NB4 (cell line): ENCODE data around the gene AQP1.

ENCODE experiments used
- CTCF ChIP-seq: IDR thresholded peaks from one replicate; pipeline ENCODE4 v1.5.1; 2012; ENCODE audit warnings: low read depth, low read length
- MAX ChIP-seq: IDR thresholded peaks from 2 replicates; pipeline ENCODE4 v1.6.1; 2011; ENCODE audit warnings: low read depth, low read length
- MYC ChIP-seq: IDR thresholded peaks from 2 replicates; pipeline ENCODE4 v1.6.1; 2011; ENCODE audit warnings: low read depth, low read length
- POLR2A ChIP-seq: IDR thresholded peaks from 2 replicates; pipeline ENCODE4 v1.6.1; 2011; ENCODE audit warnings: mild to moderate bottlenecking; ENCODE audit not compliant: insufficient read length; ENCODE audit errors: extremely low read depth

GRCh38 chr7:30923009-30923773, 11.5 kb downstream of the AQP1 start:
- TF ChIP-seq CTCF (no peak), MYC (no peak), POLR2A (no peak), MAX (no peak)
